Adipose tissue (tissue), 3 donors: ENCODE measurements around the gene MRGPRD. TPM values are rescaled to one million over a fixed set of nuclear protein-coding genes. Genes with fewer than 3 reads are reported as not detected.

ENCODE experiments used
- H3K27ac ChIP-seq: one replicate; pipeline ENCODE4 v1.5.1; 2013; ENCODE audit warnings: low read depth, low read length
- WGBS, 3 donors: extraction: QIAGEN DNeasy Blood & Tissue Kit; methylation state at CpG; one replicate each; pipeline ENCODE4 v1.1.7; 2013; 5-methylcytosine and 5-hydroxymethylcytosine counted together
- polyA plus RNA-seq, 3 donors: library from polyadenylated mRNA; stranded (reverse); fragments of 200-250 nt; gene quantifications; one replicate each; pipeline ENCODE4 v1.2.3, GENCODE V29; 2013
- donor health status: healthy with polysubstance abuse.
- donor health status: Bipolar disorder and iron deficiency.
- donor health status: healthy.

The MRGPRD gene, protein sequence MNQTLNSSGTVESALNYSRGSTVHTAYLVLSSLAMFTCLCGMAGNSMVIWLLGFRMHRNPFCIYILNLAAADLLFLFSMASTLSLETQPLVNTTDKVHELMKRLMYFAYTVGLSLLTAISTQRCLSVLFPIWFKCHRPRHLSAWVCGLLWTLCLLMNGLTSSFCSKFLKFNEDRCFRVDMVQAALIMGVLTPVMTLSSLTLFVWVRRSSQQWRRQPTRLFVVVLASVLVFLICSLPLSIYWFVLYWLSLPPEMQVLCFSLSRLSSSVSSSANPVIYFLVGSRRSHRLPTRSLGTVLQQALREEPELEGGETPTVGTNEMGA
- under 1 TPM in 1 of 3 donors, not detected in 2; 0.07 TPM for polyA plus RNA-seq

DNA sequence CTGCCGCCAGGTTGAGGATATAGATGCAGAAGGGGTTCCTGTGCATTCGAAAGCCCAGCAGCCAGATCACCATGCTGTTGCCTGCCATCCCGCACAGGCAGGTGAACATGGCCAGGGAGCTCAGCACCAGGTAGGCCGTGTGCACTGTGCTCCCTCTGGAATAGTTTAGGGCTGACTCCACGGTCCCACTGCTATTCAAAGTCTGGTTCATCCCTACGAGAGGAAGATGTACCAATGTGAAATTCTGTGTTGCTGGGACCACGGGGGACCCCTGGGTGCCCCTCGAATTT lies at the start of gene MRGPRD:
MRGPRD (minus strand) TSS at position 211 of the 290 bp plus-strand sequence; CDS start at position 211, 0 bp downstream.
- no peak within 1 kb of the TSS for H3K27ac ChIP-seq
- WGBS, 3 donors: 75 to 86% (median 86%) methylated on average over 8 of the region's 8 CpGs

DNA sequence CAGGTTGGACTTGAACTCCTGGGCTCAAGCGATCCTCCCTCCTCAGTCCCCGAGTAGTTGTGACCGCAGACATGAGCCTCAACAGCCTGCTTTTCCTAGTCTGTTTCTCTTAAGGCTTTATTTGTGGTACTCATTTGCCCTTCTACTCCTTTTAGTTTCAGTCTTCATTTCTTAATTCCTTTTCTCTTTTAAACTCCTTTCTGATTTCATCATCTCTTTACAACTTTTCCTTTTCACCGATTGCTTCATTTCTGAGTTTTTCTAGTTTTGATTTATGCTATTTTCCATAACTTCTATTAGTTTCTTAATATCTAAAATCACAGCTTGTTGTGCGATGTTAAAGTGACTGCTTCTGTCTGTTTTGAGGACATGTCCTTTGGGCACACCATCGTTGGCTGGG lies 49.5 kb upstream of the MRGPRD start:
- H3K27ac ChIP-seq: no peak overlapping the region
- 48 to 82% (median 58%) methylated on average over 6 of the region's 6 CpGs for WGBS, 3 donors

DNA sequence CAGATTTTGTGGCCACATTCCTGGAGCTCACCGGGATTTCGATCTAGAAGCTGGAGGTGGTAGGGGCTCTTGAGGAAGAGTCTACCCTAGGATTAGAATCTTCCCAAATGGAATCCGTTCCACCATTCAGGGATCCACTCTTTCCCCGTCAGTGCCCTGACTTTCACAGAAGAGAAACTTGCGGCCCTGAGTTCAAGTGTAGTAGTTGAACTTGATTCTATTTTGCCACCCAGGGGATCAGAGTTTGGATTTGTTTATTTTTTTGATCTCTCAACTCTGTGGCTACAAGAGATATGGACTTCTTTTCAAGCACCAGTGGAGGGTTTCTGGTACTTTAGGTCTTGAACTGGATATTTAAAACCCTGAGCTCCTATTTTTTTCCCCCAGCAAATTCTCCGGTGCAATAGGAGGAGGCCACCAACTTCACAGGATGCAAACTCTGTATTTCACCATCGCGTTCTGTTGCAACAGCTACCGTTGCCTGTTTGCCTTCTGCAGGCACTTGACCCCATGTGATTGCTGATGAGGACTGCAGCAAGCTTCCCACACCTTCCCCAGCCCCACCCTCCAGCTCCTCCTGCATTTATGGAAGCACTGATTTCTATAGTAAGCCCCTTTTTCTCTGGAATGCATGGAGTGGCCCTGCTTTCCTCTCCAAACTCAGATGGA lies 47.1 kb upstream of the MRGPRD start:
- no peak overlapping the region for H3K27ac ChIP-seq
- 49 to 66% (median 53%) methylated on average over 9 of the region's 9 CpGs for WGBS, 3 donors

DNA sequence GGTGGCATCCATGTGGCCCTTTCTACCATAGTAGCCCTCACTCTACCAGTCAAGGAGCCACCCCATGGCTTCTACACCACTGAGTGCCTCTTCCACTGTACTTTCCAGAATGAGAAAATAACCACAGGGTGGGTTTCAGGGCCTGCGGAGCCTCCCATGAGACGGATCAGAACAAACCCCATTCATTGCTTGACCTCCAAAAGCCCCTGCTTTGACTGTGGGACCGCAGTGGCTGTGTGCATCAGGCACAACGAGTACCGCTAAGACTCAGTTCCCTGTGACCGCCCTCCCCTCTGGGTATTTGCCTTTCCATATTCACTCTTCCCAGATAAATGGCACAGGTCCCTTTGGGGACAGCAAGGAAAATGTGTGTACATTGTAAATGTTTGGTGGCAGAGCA lies 43.7 kb upstream of the MRGPRD start:
- no peak overlapping the region for H3K27ac ChIP-seq
- 90 to 93% (median 92%) methylated on average over 6 of the region's 6 CpGs for WGBS, 3 donors

DNA sequence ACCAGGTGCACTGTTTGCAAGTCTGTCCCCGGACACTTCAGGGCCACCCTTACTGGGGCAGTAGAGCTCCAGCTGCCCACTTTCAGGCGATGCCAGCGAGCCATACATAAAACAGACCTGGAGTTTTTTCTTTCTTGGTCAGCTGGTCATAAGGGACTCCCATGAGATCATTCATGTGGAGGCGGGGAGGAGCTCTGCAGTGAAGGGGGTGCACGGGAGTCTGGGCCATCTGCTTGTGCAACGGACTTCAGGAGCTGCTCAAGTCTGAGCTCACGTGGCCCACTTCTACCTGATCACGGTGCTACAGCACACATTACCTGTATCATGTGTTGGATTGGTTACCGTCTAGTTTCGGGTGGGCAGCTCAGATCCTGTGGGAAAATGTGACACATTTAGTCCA lies 41.5 kb upstream of the MRGPRD start:
- H3K27ac ChIP-seq: no peak overlapping the region

DNA sequence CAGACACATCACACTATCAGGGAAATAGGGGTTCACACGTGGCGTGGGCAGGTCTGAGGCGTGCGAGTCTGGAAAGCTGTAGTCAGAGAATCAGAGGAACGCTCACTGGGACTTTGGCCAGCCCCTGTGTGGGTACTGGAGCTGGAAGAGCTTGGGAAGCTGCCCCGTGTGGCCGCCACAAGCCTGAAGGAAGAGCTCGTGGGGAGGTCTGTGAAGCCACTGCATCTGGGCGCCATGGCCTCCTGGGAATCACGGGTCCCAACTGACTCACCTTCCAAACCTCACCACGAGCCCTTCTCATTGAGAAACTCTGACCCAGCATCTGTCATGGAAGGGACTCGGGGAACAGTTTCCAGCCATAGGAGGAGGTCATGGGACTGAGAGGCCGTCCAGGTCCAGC lies 38.1 kb upstream of the MRGPRD start:
- WGBS, 3 donors: 59 to 73% (median 73%) methylated on average over 13 of the region's 13 CpGs
- H3K27ac ChIP-seq: no peak overlapping the region

More for the DNA sequence above, 41.5 kb upstream of the MRGPRD start:
- WGBS, 3 donors: 60 to 70% (median 65%) methylated on average over 10 of the region's 10 CpGs

DNA sequence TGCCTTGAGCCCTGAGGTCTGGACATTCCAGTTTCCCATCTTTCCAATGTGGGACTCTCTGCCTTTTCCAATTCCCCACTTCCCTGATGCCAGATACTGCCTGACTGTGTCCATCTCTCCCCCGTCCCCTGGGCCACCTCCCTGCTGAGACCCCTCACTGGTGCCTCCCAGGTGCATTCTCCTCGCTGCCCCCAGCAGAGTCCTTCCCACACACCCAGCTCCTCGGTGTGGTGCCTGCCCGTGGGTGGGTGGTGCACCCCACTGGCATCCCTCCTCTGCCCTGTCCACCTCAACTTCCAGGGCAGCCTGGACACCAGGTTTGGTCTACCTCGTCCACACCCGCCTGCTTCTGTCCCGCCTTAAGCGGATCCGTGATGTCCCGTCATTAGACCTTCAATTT lies 37.2 kb upstream of the MRGPRD start:
- H3K27ac ChIP-seq: no peak overlapping the region
- 81 to 87% (median 86%) methylated on average over 10 of the region's 10 CpGs for WGBS, 3 donors

DNA sequence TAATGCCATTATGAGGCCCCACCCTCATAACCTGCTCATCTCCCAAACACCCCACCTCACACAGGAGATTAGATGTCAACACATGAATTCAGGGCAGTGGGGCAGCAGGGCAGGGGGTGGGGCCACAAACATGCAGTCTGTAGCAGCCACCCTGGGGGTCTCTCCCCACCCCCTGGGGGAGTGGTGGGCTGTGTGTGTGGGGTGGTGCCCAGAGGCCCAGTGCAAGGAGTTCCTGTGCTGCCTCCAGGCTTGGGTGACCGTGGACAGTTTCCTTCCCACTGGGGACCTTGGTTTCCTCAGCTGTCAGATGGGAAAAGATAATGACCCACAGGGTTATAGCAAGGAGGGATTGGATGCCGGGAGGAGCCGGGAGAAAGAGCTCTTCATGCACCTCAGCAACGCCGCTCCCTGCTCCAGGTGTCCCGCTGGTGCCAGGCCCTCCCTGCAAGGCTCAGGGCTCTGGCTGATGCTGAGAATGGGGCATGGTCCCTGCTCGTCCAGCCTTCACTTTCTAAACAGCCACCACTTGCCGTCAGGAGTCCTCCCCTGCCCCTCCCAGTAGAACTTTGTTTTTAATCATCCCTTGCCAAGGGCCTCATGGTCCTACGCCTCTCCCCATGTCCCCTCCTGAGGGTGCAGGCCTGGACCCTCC lies 34.2 kb upstream of the MRGPRD start:
- H3K27ac ChIP-seq: no peak overlapping the region
- 72 to 81% (median 77%) methylated on average over 9 of the region's 9 CpGs for WGBS, 3 donors

DNA sequence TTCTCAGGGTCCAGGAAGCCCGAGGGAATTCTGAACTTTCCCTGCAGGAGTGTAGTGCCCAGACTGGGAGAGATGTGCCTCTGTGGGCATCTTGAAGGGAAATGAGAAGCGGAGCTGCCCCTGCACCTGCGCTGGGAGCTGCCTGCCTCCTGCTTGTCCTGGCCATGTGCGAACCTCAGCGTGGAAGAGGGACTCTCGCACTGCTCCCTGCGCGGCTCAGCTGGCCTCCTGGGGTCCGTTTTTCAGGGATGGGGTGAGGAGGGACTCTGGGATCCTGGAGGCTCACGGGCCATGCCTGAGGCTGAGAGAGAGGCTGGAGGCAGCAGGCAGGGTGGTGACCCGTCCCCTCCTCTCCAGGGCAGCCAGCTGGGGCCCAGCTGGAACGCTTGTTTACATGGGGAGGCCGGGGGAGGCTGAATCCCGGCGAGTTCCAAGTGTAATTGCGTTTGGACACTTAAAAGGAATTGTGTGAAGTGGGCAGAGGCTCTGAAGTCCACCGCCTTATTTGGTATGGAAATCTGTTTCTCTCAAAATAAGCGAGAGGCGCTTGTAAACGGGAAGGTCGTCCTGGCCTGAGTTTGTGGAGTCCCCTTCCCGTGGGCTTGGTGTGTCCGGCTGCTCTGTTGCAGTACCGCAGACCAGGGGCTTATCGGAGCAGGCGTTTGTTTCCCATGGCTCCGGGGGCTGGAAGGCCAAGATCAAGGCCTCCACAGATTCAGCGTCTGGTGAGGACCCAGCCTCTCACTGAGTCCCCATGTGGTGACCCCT lies 33.5 kb upstream of the MRGPRD start:
- WGBS, 3 donors: 36 to 44% (median 44%) methylated on average over 28 of the region's 28 CpGs
- no peak overlapping the region for H3K27ac ChIP-seq

DNA sequence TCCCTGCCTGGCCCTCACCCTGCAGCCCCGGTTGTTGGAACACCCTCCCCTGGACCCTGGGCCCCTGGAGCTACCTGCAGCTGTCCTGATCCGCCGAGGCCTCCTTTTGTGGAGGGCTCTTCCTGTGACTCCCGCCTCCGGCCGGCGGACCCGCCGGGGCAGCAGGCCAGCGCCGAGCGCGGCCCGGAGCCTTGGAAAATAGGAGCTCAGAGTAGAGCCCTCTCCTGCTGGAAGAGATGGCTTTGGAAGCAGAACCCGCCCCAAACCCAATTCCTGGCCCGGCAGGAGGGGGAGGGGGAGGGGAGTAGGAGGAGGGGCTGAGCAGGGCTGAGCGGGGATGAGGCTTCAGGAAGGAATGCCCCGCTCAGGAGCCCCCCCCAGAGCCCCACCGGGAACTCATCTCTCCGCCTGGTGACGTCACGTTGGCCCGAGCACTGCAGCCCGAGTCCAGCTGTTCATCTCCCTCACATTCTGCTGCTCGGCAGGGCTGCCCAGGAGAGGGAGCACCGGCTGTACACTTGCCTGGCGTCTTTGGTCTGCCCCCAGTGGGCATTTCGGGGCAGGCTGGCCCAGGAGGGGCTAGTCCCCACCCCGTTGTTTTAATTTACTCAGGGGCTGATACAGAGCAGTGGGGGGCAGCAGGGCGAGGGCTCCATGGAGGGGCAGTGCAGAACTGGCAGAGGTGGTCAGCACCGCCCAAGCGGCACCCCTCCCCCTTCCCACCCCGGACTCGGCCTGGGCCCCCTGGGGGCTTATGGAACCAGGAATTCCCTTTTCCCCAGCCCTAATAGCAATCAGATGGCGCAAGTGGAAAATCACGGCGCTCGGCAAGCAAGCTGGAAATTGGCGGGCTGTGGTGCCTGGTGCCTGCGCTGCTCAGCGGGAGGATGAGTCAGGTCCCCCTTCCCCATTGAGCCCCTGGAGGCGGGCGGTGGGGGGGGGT lies 32.5 kb upstream of the MRGPRD start, which contains the start of gene MRGPRF:
MRGPRF (minus strand) TSS at position 238 of the 943 bp plus-strand sequence. CDS start 3,345 bp downstream, outside the sequence.
- H3K27ac ChIP-seq: no peak within 1 kb of the TSS
- WGBS, 3 donors: 4 to 8% (median 6%) methylated on average over 43 of the region's 43 CpGs

DNA sequence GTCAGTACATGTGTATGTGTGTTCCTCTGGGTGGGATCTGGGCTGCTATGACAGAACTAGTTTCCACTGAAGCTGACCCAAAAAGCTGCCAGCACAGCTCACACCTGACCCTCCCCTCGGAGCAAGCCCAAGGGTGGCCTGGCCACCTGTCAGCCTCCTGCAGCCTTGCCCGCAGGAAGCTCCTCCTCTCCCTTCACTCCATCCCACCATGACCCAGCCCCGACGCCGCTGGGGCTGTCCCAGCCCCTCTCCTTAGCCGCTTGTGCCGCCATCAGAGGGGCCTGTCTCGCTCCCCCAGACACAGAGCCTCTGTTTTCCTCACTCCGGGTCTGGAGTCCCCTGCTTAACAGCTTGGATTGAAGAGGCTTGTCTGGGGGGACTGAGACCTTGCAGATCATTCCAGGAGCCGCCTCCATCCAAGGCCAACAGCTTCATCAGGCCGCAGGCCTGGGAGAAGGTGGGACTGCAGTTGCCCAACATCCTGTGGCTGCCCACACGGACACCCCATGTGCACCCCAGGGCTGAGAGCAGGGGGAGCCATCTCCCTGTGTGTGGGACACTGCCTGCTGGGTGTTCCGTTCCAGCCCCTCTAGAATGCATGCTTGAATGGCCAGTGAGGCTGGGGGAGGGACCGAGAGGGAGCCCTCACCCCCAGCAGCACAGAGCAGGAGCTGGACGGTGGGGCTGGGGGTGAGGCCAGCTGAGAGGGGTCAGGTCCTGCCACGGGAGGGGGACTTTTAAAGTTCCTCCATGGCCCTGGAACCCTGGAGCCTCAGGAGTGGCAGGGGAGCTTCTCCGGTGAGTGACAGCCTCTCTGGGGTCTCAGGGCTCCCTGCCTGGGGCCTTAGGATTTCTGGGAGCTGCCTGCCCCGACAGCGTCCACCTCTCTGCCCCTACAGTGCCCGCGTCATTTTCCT lies 31.6 kb upstream of the MRGPRD start:
- WGBS, 3 donors: 29 to 49% (median 30%) methylated on average over 21 of the region's 21 CpGs
- no peak overlapping the region for H3K27ac ChIP-seq

DNA sequence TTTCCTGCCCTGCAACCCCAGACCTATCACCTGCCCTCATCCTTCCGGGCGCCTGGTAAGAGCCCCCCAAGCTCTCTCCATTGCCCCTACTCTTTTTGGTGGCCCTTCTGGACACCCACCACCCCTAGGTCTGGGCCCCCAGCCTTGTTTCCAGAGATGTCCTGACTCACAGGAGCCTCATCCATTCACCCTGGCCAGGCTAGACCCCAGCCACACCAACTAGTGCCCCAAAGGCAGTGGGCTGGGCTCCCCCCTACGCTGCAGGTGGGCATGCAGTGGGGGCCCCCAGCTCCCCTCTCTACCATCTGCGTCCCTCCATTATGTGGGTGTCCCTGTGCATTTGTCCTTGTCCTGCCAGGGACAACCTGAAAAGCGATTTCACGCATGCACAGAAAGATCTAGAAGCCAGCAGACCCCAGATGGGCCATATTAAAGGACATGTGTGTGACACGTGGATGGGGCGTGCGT lies 30.9 kb upstream of the MRGPRD start:
- 59 to 73% (median 64%) methylated on average over 9 of the region's 9 CpGs for WGBS, 3 donors
- H3K27ac ChIP-seq: no peak overlapping the region

DNA sequence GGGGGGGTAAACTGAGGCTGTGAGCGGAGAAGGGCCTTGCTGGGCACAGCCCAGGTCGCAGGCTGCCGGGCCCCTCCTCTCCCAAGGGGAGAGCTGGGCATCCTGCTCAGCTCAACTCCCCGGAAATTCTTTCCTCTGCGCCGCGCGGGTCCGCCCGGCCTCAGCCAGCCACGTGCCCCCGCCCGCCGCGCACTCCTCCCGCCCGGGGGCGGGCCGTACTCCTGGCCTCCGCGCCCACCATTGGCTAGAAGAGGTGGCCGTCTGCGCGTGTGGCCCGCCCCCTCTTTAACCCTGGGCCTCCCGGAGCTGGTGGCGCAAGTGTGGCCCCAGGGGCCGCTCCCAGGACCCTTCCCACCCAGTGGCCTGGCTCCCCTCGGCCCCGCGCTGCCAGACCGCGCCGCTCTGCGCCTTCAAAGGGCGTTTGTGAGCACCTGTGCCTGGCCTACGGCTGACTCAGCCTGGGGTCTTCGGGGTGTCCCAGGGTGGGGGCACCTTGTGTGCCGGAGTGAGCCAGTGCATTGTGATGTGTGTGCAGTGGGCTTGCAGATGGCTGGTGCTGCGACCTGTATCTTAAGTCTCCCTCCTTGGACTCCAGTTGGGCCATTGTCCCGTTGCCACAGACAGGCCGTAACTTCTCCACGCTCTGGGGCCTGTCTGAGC lies 30.3 kb upstream of the MRGPRD start:
- peak overlapping the region; percentile 43 for H3K27ac ChIP-seq
- WGBS, 3 donors: 9 to 16% (median 11%) methylated on average over 39 to 43 of the region's 43 CpGs

DNA sequence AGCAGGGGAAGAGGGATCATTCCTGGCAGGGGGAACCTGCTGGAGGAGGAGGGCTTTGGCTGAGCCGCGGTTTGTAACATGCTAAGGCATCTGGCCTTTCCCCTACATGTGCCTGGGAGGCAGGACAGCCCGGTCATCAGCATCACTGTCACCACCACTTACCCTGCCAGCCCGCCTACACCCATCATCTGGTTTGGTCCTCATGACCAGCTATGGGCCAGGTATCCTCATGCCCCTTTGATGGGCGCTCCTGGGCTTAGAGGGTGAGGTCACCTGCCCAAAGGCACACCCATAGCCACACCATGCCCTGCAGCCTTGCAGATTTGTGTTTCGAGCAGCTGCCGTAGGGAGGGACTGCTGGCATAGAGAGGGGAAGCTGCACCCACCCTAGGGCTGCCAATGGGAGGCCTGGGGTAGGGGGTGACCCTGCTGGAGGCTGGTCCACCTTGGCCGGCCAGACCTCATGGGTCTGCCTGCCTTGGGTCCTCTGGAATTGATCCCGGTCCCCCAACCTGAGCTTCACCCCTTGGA lies 29.6 kb upstream of the MRGPRD start:
- peak overlapping the region; percentile 43 for H3K27ac ChIP-seq
- WGBS, 3 donors: 41 to 62% (median 49%) methylated on average over 9 of the region's 9 CpGs

DNA sequence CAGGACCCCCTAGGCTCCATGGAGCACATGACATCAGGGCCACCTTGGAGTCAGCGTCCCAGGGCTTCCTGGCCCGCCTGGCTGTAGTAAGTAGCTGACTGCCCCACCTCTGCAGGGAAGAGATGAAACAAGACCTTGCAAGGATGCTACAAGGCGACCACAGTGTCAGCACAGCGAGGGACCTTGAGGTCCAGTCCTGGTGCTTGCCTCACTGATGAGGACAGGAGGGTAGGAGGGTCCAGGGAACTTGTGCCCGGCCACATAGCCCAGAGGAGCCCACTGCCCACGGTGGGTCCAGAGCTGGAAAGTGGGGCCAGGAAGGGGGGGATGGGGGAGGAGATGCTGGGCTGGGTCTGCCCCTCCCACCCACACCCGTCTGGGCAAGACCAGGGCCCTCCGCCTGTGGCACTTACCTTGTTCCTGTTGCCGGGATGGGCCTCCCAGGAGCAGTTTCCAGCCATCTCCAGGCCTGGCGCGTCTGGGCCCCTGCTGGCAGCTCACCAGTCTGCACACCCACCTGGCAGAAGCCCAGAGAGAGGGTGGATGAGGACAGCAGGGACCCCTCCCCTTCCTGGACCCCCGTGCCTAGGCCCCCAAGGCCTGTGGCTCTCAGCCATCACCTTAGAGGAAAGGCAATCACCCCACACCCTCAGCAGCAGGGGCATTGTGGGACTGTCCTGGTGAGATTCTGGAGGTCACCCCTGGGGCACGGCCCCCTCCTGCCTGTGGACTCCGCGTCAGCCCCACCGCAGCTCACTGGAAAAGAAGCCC lies 28.8 kb upstream of the MRGPRD start:
- no peak overlapping the region for H3K27ac ChIP-seq
- WGBS, 3 donors: 61 to 69% (median 62%) methylated on average over 16 of the region's 16 CpGs
